ENCODE measurements around the gene HIP1. TPM values are rescaled to one million over a fixed set of nuclear protein-coding genes. Genes with fewer than 3 reads are reported as not detected.

HIP1 gene
- polyA plus RNA-seq, 3 donors: 4.3 to 14.8 (median 5.3) TPM

GRCh38 chr7:75734586-75735458 lies 3.9 kb downstream of the HIP1 start:
- no peak for DNase-seq
- Histone ChIP-seq H3K4me1 (ENCODE audit: control insufficient read depth in 1 of 2, insufficient read depth in 2 of 2, low read length in 2 of 2) (peaks cover 22 to 24% of the 10 kb centered on the region in 2 donors), H3K9ac (ENCODE audit: insufficient read depth, low read length, poor library complexity, severe bottlenecking) (no peak overlapping the region), H2AFZ (ENCODE audit: insufficient read depth, low read depth, low read length, poor library complexity, severe bottlenecking) (no peak overlapping the region), H3K79me2 (ENCODE audit: insufficient read depth, low read length) (peaks cover 6% of the 10 kb centered on the region), H3K9me3 (replicated peaks in 1 of 2; ENCODE audit: control insufficient read depth in 1 of 2, insufficient read depth in 1 of 2, low read length in 2 of 2) (no peaks in the 10 kb centered on the region), H3K4me2 (replicated peaks; ENCODE audit: extremely low read depth, low read length, poor library complexity, severe bottlenecking) (no peak overlapping the region), H3K27ac (ENCODE audit: low read depth in 1 of 2, low read length in 2 of 2) (no peak overlapping the region), H3K27me3 (ENCODE audit: control insufficient read depth in 2 of 2, insufficient read depth in 2 of 2, low read length in 2 of 2) (no peaks in the 10 kb centered on the region), H3K4me3 (replicated peaks in 1 of 3; ENCODE audit: low read depth in 2 of 3, low read length in 3 of 3) (no peak overlapping the region), H4K20me1 (ENCODE audit: insufficient read depth, low read length) (peaks cover 2% of the 10 kb centered on the region), H3K36me3 (replicated peaks in 1 of 2; ENCODE audit: control insufficient read depth in 1 of 2, insufficient read depth in 2 of 2, low read length in 2 of 2) (no peaks in the 10 kb centered on the region)
- Mint-ChIP-seq H3K27ac (no peak overlapping the region), H3K36me3 (peaks cover 0 to 20% of the 10 kb centered on the region in 2 donors), H3K27me3 (ENCODE audit: low read depth in 3 of 3) (peaks cover 2 to 8% (median 8%) of the 10 kb centered on the region in 3 donors), H3K9me3 (peaks cover 0 to 2% (median 0%) of the 10 kb centered on the region in 7 donors), H3K4me3 (no peak overlapping the region), H3K4me1 (peaks cover 23% of the 10 kb centered on the region)
- no peak for TF ChIP-seq CTCF (IDR thresholded peaks at IDR 0.05)
- WGBS (ENCODE audit: insufficient coverage): 95% methylated on average over 4 of the region's 9 CpGs
- intact Hi-C loops (cut with micrococcal nuclease): loop anchor here in 1 of 2 donors (5.0 kb wide), 1 partner anchor 63 kb away; no protein-coding TSS in a partner anchor

- H3K79me2 ChIP-seq (ENCODE audit: insufficient read depth, low read length): peaks cover 4% of the 10 kb centered on the region
- DNase-seq: no peak
- Mint-ChIP-seq H3K27ac (peak overlapping the region in 3 of 7 donors; percentile 7 to 85 (median 85)), H3K4me3 (no peak overlapping the region), H3K9me3 (peaks cover 0 to 2% (median 0%) of the 10 kb centered on the region in 7 donors), H3K27me3 (ENCODE audit: low read depth in 3 of 3) (peaks cover 1 to 4% (median 3%) of the 10 kb centered on the region in 3 donors), H3K36me3 (peaks cover 0 to 20% of the 10 kb centered on the region in 2 donors), H3K4me1 (peaks cover 25% of the 10 kb centered on the region)
- H3K9me3 ChIP-seq (replicated peaks in 1 of 2; ENCODE audit: control insufficient read depth in 1 of 2, insufficient read depth in 1 of 2, low read length in 2 of 2): no peaks in the 10 kb centered on the region
- H3K27ac ChIP-seq (ENCODE audit: low read depth in 1 of 2, low read length in 2 of 2): no peak overlapping the region
- no peak overlapping the region for H3K4me3 ChIP-seq (replicated peaks in 1 of 3; ENCODE audit: low read depth in 2 of 3, low read length in 3 of 3)
- H3K4me1 ChIP-seq (ENCODE audit: control insufficient read depth in 1 of 2, insufficient read depth in 2 of 2, low read length in 2 of 2): peaks cover 22 to 25% of the 10 kb centered on the region in 2 donors
- peaks cover 2% of the 10 kb centered on the region for H4K20me1 ChIP-seq (ENCODE audit: insufficient read depth, low read length)
- H3K27me3 ChIP-seq (ENCODE audit: control insufficient read depth in 2 of 2, insufficient read depth in 2 of 2, low read length in 2 of 2): no peaks in the 10 kb centered on the region
- no peaks in the 10 kb centered on the region for H3K36me3 ChIP-seq (replicated peaks in 1 of 2; ENCODE audit: control insufficient read depth in 1 of 2, insufficient read depth in 2 of 2, low read length in 2 of 2)
- no peak overlapping the region for H3K4me2 ChIP-seq (replicated peaks; ENCODE audit: extremely low read depth, low read length, poor library complexity, severe bottlenecking)
- WGBS (ENCODE audit: insufficient coverage): 92% methylated on average over 11 of the region's 15 CpGs
- TF ChIP-seq CTCF (IDR thresholded peaks at IDR 0.05): no peak
- no peak overlapping the region for H3K9ac ChIP-seq (ENCODE audit: insufficient read depth, low read length, poor library complexity, severe bottlenecking)
- H2AFZ ChIP-seq (ENCODE audit: insufficient read depth, low read depth, low read length, poor library complexity, severe bottlenecking): no peak overlapping the region
- intact Hi-C loops (cut with micrococcal nuclease): no loop called here
These were observed 5.7 kb downstream of the HIP1 start for GRCh38 chr7:75732764-75733630.
